ENCODE measurements around the gene ANKRD29.
"Not testable (repeated sequence)": the region's sequence is repeated elsewhere in the genome, so short reads cannot be mapped to it uniquely, and the experiment has no call there.

Gene ANKRD29

DNA sequence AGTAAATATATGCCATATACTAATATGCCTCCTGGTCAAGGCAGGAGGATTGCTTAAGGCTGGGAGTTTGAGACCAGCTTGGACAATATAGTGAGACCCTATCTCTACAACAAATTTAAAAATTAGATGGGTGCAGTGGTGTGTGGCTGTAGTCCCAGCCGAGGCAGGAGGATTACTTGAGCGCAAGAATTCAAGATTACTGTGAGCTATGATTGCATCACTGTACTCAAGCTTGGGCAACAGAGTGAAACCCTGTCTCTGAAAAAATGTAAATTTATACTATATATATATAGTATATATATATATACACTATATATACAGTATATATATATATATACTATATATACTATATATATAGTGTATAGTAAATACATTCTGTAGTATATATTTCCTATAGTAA lies 46.5 kb downstream of the ANKRD29 start:
- no peak for DNase-seq (ENCODE audit: low read depth)

DNA sequence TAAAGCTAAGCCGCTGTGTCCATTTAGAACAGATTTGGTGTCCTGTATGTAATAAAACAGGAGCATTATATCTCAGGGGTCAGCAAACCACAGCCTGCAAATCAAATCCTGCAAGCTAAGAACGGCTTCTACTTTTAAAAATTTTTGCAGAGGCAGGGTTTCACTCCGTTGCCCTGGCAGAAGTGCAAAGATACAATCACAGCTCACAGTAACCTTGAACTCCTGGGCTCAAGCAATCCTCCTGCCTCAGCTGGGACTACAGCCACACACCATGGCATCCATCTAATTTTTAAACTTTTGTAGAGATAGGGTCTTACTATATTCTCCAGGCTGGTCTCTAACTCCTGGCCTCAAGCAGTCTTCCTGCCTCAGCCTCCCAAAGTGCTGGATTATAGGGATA lies 47.8 kb downstream of the ANKRD29 start:
- DNase-seq (ENCODE audit: low read depth), result no peak

DNA sequence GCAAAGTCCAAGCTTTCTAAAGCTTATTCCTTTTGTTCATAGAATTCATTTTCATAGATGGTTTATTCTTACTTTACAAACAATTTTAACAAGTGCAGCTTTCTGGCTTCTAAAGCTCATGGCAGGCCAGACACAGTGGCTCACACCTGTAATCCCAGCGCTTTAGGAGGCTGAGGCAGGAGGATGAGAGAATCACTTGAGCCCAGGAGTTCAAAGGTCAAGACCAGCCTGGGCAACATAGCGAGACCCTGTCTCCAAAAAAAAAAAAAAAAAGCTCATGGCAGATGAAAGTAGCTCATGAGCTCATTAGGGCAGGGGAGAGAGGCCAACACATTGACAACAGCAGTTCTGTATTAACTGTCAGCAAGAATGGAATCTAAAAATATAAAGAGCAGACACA lies 48.3 kb downstream of the ANKRD29 start:
- DNase-seq (ENCODE audit: low read depth), result no peak

DNA sequence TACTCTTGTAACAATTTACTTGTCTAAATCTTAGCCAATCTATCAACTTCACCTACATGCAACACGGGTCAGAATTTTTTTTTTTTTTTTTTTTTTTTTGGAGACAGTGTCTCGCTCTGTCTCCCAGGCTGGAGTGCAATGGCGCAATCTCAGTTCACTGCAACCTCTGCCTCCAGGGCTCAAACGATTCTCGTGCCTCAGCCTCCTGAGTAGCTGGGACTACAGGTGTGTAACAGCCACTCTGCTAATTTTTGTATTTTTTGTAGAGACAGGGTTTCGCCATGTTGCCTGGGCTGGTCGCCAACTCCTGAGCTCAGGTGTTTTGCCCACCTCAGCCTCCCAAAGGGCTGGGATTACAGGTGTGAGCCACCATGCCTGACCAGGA lies 49.6 kb downstream of the ANKRD29 start:
- not testable (repeated sequence) for DNase-seq (ENCODE audit: low read depth)

DNA sequence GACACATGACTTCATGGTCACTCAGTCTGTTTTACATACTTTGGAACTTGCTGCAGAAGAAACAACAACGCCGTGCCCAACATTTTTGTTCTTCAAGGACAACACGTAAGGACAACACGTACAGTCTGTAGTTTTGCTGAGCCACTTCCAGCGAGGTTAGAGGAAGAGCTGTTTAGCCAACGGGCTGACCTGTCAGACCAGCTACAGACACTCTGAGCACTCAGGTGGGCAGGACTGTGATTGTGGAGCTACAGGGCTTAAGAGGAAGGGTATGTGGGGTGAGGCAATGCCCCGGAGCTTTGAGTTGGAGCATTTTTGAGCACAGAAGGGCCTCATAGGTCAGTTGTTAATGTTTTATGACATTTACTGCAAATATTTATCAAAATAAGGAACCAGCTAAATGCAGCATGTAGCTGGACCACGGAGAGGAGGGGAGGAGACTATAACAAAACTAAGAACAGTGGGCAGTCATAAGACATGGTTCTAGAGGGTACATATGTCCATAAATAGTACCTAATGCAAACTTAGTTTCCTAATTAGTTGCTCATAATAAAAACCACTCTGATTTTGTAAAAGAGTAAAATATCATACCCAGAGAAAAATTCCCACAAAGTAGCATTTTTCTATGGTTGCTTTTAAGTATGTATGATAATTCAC lies 50.1 kb downstream of the ANKRD29 start:
- DNase-seq (ENCODE audit: low read depth), result no peak

DNA sequence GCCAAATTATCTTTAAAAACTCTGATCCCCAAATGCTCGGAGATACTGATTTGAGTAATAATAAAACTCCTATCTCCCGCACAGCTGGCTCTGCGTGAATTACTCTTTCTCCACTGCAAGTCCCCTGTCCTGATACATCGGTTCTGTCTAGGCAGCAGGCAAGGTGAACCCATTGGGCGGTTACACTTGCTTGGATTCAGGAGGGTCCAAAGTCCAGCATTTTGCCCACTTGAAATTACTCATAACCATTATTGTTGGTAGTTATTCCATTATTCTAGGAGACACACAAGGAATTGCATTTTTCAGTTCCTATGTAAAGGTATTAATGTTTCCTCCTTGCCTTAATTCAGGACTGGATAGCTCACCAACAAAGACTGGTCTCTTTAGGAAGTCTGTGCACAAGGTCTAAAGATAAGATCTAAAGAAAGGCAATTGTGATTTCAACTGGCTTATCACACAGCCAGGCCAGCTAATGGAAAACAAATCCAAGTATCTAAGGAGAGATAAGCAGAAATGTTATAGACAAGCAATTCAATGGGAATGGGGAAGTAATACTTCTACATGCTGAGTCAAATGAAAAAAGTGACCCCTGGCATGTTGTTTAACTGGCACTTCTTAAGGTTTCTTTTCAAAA lies 53.2 kb downstream of the ANKRD29 start:
- no peak for DNase-seq (ENCODE audit: low read depth)

DNA sequence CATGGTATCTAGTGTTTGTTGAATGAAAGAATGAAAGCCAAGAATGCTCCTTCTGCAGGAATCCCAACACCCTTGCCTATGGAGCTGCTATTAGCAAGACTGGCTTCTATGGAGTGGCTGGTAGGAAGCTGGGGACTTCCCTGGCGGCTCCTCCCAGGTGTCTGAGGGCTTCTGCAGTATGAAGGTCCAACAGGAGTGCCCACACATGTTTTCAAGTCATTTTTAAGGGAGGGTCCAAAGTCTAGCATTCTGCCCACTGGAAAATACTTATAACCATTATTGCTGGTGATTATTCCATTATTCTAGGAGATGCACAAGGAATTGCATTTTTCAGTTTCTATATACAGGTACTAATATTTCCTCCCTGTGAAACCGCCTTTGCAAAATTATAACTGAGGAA lies 54.5 kb downstream of the ANKRD29 start:
- no peak for DNase-seq (ENCODE audit: low read depth)

DNA sequence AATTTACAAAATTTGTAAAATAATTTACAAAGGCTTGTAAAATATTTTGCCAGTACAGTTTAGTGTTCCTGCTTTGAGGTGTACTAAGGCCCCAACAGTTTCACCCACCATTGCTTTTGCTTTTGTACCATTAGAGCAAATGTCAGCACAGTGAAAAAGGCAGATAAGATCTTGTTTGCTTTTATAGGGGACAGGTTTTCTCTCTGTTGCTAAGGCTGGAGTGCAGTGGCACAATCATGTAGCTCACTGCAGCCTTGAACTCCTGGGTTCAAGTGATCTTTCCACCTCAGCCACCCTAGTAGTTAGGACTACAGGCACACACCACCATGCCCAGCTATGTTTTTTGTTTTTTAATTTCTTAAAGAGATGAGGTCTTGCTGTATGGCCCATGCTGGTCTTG lies 56.8 kb downstream of the ANKRD29 start:
- DNase-seq (ENCODE audit: low read depth), result no peak

DNA sequence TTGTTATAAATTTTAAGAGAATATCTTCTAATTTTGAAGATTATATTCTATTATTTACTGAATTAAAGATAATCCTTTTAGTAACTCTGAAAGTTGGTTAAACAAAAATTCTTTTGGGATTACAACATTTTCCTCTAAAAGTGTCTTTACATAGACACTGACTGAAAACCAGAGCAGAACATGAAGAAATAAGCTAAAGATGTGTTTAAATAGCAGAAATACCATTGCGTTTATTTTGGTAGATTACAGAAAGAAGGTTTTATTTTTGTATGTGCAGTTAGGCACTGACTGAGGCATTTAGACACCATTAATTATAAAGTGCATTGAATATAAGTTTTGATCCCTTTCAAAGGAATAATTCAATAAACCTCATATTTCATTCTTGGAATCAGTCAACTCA lies 62.9 kb downstream of the ANKRD29 start:
- DNase-seq (ENCODE audit: low read depth), result no peak

DNA sequence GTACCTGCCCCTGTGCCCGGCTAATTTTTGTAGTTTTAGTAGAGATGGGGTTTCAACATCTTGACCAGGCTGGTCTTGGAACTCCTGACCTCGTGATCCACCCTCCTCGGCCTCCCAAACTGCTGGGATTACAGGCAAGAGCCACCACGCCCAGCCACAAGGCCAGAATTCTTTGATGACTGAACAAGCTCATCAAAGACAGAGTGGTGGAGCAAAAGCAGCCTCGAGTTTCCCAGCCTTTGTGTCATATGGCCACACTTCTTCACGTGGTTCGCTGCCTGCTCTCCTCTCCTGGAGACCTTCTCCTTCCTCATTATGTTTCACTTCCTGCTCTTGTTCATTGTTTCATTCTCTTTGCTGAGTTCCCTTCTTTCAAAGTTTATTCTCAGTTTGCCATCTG lies 66.5 kb downstream of the ANKRD29 start:
- no peak for DNase-seq (ENCODE audit: low read depth)

DNA sequence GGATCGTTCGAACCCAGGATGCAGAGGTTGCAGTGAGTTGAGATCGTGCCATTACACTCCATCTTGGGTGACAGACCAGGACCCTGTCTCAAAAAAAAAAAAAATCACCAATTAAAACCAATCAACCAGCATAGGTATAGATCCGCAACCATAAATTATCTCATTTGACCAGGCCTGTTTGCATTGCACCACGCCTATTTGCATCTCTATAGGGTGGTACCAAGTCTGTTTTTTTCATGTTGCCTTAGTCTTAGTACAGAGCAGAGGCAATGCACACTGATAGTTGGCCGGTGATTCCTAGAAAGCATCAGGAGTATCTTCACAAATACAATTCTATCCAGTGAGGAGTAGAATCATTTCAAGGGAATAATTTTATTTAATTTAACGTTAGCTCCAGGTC lies 67.1 kb downstream of the ANKRD29 start:
- DNase-seq (ENCODE audit: low read depth), result no peak

DNA sequence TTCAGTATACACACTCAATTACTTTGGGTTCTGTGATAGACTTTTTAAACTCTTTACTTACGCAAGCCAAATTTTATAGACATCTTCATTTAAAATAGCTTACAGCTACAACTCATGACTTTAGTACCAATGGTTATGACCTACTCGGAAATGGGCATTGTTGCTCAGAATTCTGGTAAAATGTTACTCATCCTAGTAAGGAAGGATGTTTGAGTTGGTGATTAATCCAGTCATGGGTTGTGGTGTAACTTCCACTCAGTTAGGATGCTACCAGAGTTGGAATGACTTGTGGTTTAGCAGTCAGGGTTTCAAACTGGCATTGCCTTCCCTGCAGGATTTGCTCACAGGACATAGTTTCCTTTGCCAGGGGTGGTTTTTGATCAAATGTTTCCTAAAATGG lies 69.0 kb downstream of the ANKRD29 start:
- DNase-seq (ENCODE audit: low read depth), result no peak

DNA sequence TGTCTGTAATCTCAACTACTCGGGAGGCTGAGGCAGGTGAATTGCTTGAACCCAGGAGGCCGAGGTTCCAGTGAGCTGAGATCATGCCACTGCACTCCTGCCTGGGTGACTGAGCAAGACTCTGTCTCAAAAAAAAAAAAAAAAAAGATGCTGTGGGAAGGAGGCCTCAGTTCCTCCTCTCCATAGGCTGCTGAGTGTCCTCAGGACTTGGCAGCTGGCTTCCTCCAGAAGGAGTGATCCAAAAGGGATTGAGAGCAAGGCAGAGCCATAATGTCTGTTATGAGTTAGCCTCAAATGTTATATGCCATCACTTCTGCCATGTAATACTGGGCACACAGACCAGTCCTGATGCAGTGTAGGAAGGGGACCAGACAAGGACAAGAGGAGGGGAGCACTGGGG lies 69.8 kb downstream of the ANKRD29 start:
- no peak for DNase-seq (ENCODE audit: low read depth)

DNA sequence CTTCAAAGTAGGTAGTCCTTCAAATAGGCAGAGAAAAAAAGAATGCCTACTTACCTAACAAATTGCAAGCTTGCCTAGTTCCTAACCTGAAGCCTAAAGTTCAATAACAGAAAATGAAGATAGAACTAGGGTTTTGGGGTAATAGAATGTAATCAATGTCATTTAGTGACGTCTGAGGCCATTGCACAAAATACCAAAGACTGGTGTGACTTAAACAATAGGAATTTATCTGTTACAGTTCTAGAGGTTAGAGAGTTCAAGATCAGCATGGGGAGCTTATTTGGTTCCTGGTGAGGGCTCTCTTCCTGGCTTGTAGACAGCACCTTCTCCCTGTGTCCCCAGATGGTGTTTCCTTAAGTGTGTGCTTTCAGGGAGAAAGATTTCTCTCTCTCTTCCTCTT lies 71.7 kb downstream of the ANKRD29 start:
- no peak for DNase-seq (ENCODE audit: low read depth)

DNA sequence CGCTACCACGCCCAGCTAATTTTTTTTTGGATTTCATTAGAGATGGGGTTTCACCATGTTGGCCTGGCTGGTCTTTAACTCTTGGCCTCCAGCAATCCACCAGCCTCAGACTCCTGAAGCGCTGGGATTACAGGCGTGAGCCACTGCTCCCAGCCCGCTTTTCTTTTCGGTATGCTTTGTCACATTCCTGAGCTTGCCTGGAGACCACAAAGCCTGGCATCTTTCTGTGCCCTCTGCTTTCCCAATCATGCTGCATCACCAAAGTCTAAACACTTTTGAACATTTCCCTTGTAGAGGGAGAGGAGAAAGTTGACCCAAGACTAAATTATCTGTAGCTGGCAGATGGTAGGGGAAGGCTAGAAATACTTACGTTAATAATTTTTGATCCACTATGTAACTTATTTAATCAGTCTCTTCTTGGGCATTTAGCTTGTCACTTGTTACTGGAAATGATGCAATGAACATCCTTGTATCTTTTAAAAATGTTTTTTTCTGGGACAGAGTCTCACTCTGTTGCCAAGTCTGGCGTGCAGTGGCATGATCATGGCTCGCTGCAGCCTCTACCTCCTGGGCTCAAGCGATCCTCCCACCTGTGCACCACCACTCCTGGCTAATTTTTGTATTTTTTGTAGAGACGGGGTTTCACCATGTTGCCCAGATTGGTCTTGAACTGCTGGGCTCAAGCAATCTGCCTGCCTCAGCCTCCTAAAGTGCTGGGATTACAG lies 73.7 kb downstream of the ANKRD29 start:
- DNase-seq (ENCODE audit: low read depth), result no peak

DNA sequence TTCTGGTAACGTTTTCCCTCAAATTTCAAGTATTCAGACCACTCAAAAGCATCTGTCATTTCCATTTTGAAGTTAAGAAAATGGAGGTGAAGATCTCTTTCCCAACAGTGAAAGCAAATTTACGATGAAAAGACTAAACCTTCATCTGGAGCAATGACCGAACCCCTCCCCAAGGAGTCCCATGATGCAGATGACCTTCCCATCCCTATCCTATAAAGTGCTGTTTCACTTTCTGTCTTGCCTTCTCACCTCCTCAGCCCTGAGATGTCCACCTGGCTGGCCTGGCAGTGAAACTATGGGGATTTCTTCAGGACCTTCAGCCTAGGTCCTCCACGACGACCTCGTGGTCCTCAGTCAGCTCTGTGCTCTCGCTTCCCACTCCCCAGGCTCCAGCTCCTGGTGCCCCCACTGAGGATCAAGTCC lies 75.5 kb downstream of the ANKRD29 start:
- no peak for DNase-seq (ENCODE audit: low read depth)

DNA sequence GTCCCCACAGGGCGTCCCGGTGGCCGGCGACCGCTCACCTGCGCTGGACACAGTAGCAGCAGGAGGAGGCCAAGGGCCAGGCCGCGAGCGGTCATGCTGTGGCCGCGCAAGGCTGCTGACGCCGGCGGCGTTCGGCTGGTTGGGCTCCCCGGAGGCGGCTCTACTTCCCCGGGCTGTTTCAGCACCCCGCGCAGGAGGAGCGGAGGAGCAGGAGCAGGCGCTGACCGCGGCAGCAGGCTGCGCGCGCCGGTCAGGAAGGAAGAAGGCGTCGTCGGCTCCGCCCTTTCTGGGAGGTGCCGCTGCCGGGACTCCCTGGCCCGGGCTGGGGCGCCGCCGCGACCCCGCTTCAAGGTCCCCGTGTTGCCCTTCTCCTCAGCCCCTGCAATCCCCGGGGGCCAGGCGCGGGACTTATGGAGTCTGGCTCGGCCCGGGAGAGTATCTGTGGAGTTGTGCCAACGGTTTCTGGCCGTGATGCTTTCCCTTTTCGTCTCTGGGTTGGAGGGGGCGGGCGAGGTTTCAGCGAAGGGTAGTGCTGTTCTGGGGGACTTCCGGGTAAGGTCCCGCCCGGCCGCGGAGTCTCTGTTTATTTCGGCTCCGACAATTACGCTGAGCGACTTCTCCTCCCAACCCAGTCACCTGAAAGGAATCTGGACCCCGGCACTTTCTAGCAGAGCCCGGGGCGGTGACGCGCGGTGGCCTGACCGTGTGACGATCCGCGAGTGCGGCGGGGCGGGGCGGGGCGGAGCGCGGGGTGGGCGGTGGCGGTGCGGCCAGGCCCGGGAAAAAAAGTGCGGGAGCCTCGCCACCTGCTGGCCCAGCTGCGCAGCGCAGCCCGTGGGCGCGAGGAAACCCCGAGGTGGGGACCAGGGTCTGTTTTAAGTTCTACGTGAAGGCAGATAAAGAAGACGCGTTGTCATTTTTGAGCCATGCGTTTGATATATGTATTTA lies 76.2 kb downstream of the ANKRD29 start, which contains the start of gene NPC1:
Gene NPC1, minus strand, starts transcription at position 258 of the 948 bp plus-strand sequence. Its CDS starts 163 bp downstream, at position 95.
- DNase-seq (ENCODE audit: low read depth), result peak; percentile 87

DNA sequence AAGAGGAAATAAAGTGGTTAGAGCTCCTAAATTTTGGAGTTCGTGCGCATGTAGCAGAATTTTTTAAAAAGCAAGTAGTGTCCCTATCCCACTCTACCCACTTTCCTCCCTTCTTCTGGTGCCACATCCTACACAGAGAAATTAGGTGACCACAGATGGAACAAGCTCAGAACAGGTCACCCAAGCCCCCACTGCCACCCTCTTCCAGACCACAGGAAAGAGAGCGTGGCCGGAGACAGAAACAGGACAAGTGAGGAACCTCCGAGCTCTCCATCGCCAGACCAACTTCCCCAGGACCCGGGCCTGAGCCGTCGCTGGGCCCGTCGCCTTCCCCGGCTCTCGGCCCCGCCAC lies 76.8 kb downstream of the ANKRD29 start:
- no peak for DNase-seq (ENCODE audit: low read depth)

DNA sequence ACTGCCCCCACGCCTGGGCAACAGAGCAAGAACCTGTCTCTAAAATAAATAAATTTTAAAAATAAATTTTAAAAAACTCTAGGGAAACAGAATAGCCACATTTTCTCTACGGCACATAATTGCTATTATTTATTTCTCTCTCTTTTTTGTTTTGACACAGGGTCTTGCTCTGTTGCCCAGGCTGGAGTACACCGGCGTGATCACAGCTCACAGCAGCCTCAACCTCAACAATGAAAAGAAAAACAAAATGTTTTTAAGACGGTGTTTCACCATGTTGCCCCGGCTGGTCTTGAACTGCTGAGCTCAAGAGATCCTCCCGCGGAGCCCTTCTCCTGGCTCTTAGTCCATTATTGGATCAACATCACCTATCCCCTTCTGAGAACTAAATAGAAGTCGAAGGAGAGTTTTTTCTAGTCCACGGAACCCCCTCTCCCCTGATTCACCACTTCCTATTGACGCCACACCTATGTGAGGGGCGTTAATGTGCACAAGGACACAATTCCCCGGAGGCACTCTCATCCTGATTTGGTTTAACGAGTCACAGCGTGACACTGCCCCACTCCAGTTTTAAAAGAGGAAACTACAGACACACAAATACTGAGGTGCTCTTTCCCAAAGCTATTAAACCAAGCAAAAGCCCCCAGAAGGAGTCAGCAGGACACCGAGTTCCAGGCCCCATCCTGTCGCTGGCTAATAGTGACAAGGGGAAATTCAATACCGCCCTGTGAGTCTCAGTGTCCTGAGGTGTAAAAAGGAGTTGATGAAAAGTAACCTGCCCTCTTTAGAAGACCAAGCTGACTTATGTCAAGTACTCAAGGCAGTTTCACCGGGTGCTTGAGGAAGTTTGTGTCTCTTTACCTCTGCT lies 77.5 kb downstream of the ANKRD29 start:
- DNase-seq (ENCODE audit: low read depth), result no peak

DNA sequence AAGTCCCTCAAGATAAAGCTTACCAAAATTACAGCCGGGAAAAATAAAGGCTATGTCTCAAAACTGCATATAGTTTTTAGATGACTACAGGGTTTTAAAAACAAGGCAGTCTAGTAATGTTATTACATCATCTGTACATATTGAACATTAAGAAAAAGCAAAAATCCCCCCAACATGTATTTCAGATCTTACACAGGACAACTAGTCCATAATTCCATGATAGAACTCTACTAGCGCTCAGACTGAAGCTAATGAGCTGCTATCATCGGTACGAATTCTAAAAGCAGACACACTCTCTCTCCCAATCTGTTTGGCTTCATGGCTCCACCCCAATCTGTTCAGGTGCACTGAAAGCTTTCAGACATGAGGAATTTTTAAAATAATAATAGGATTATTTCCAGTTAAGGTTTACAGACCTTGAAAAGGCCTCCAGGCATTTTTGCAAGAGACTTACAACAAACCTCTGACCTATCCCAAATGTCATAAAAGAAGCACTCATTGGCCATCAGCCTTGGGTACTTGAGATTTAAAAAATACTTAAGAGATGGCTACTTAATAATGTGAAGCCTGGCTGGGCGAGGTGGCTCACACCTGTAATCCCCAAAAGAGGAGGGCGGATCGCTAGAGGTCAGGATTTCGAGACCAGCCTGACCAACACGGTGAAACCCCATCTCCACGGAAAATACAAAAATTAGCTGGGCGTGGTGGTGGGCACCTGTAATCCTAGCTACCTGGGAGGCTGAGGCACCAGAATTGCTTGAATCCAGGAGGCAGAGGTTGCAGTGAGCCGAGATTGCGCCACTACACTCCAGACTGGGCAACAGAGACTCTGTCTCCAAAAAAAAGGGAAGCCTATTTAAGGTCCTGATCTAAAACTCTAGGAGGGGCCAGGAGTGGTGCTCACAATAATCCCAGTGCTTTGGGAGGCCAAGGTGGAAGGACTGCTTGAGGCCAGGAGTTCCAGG lies 78.4 kb downstream of the ANKRD29 start:
- no peak for DNase-seq (ENCODE audit: low read depth)
